Measurements from ENCODE around the gene ANKRD23.

Gene ANKRD23

DNA sequence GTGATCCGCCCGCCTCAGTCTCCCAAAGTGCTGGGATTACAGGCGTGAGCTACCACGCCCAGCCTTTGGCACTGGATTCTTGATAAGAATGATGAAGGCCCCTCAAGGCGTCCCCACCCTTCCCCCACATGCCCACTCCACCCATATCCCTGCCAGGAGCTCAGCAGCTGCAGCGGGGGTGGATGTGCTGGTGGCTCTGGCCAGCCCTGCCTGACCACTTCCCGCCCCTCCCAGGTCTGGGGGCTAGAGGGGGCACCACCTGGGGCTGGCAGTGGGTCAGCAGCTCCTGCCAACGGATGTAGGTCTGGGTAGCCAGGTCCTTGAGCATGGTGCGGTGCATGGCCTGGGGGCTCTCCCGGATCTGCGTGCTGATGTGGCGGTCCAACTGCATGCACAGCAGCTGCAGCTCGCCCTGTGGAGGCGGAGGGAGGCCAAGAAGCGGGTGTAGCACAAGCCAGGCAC lies 33.8 kb upstream of the ANKRD23 start:
- Histone ChIP-seq H3K27ac (ENCODE audit: low read length) (no peak overlapping the region), H3K9me3 (replicated peaks; ENCODE audit: insufficient read depth, low read length) (no peaks in the 10 kb centered on the region), H3K36me3 (replicated peaks; ENCODE audit: insufficient read depth, low read length) (no peaks in the 10 kb centered on the region), H3K9ac (ENCODE audit: low read length) (no peak overlapping the region), H3K4me3 (ENCODE audit: low read length) (no peak overlapping the region), H3K27me3 (replicated peaks; ENCODE audit: insufficient read depth, low read length) (peaks cover 29% of the 10 kb centered on the region; the same call in 1 of the 2 replicates), H3K79me2 (ENCODE audit: low read length) (no peaks in the 10 kb centered on the region), H3K4me2 (ENCODE audit: low read depth, low read length) (no peak overlapping the region), H3F3A (ENCODE audit: insufficient read depth, low read length) (no peaks in the 10 kb centered on the region), H2AFZ (ENCODE audit: low read length) (no peak overlapping the region), H4K20me1 (ENCODE audit: insufficient read depth, low read length) (no peaks in the 10 kb centered on the region), H3K4me1 (ENCODE audit: low read length) (no peaks in the 10 kb centered on the region), H3K9me2 (replicated peaks; ENCODE audit: insufficient read depth, low read length) (no peaks in the 10 kb centered on the region)
- TF ChIP-seq, protein P1, sequence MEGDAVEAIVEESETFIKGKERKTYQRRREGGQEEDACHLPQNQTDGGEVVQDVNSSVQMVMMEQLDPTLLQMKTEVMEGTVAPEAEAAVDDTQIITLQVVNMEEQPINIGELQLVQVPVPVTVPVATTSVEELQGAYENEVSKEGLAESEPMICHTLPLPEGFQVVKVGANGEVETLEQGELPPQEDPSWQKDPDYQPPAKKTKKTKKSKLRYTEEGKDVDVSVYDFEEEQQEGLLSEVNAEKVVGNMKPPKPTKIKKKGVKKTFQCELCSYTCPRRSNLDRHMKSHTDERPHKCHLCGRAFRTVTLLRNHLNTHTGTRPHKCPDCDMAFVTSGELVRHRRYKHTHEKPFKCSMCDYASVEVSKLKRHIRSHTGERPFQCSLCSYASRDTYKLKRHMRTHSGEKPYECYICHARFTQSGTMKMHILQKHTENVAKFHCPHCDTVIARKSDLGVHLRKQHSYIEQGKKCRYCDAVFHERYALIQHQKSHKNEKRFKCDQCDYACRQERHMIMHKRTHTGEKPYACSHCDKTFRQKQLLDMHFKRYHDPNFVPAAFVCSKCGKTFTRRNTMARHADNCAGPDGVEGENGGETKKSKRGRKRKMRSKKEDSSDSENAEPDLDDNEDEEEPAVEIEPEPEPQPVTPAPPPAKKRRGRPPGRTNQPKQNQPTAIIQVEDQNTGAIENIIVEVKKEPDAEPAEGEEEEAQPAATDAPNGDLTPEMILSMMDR (IDR thresholded peaks at IDR 0.05; ENCODE audit: low read length): no peak
- TF ChIP-seq EZH2 (optimal IDR thresholded peaks at IDR 0.05; ENCODE audit: low read depth, low read length) (no peak), EZH2phosphoT487 (IDR thresholded peaks at IDR 0.05; ENCODE audit: low read length) (no peak)
- no peak for DNase-seq

DNA sequence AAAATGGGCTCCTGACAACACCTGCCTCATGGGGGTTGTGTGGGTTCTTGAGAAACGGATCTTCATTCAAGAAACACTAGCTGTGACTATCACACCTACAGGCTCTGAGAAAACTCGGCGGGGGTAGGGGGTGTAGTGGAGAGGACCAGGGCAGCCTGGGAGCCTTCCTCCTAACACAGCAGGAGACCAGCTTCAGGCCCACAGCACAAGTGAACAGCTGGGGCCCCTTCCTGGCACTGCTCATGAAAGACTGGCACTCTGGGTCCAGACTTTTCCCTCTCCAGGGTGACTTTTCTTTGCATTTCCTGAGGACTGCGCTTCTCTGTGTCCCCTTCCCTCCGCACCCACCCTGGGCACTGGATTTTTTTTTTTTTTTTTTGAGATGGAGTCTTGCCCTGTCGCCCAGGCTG lies 33.2 kb upstream of the ANKRD23 start:
- no peak overlapping the region for H3K9ac ChIP-seq (ENCODE audit: low read length)
- no peaks in the 10 kb centered on the region for H3K36me3 ChIP-seq (replicated peaks; ENCODE audit: insufficient read depth, low read length)
- no peak overlapping the region for H3K4me2 ChIP-seq (ENCODE audit: low read depth, low read length)
- TF ChIP-seq, protein P1 (IDR thresholded peaks at IDR 0.05; ENCODE audit: low read length): no peak
- TF ChIP-seq EZH2phosphoT487 (IDR thresholded peaks at IDR 0.05; ENCODE audit: low read length): no peak
- no peak for TF ChIP-seq EZH2 (optimal IDR thresholded peaks at IDR 0.05; ENCODE audit: low read depth, low read length)
- H2AFZ ChIP-seq (ENCODE audit: low read length): no peak overlapping the region
- H4K20me1 ChIP-seq (ENCODE audit: insufficient read depth, low read length): no peaks in the 10 kb centered on the region
- H3K4me3 ChIP-seq (ENCODE audit: low read length): no peak overlapping the region
- H3K27ac ChIP-seq (ENCODE audit: low read length): no peak overlapping the region
- no peaks in the 10 kb centered on the region for H3K9me3 ChIP-seq (replicated peaks; ENCODE audit: insufficient read depth, low read length)
- no peaks in the 10 kb centered on the region for H3K9me2 ChIP-seq (replicated peaks; ENCODE audit: insufficient read depth, low read length)
- H3K4me1 ChIP-seq (ENCODE audit: low read length): no peaks in the 10 kb centered on the region
- no peaks in the 10 kb centered on the region for H3F3A ChIP-seq (ENCODE audit: insufficient read depth, low read length)
- peaks cover 29% of the 10 kb centered on the region; the same call in 1 of the 2 replicates for H3K27me3 ChIP-seq (replicated peaks; ENCODE audit: insufficient read depth, low read length)
- no peak for DNase-seq
- H3K79me2 ChIP-seq (ENCODE audit: low read length): no peaks in the 10 kb centered on the region

DNA sequence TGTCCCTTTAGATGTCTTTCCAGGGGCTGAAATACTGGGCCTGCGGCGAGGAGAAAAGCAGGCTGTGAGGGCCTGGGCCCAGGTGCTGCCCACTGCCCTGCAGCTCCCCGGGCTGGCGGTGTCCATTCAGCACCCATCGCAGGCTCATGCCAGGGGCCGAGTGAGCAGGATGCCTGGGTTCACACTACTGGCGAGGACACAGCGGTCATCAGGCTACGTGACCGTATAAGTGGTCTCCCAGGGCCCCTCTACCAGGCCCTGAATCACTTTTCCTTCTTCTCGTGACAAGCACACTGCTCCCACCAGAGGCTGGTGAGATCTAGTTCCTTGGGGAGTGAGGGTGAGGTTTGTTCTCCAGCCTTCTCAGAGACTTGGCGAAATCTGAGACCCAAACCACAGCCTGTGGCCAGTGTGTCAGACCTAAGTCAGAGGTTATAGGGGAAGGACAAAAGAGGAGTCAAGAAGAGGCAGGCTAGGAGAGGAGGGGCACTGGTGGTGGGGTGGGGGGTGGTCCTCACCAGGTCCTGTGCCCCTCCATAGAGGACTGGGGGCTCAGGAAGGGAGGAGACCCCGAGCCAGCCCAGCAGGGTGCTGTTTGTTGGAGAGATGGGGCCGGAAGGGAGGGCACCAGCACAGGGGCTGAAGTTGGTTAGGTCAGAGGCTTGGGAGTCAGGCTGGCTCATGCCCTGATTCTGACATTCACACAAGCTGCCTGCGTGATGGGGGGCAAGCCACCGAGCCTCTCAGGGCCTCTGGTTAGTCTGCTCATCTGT lies 32.6 kb upstream of the ANKRD23 start:
- Histone ChIP-seq H3K4me3 (ENCODE audit: low read length) (no peak overlapping the region), H3K36me3 (replicated peaks; ENCODE audit: insufficient read depth, low read length) (no peaks in the 10 kb centered on the region), H3K27ac (ENCODE audit: low read length) (no peak overlapping the region), H3K79me2 (ENCODE audit: low read length) (no peaks in the 10 kb centered on the region), H3K9me3 (replicated peaks; ENCODE audit: insufficient read depth, low read length) (no peaks in the 10 kb centered on the region), H2AFZ (ENCODE audit: low read length) (no peak overlapping the region), H3K9ac (ENCODE audit: low read length) (no peak overlapping the region), H3K9me2 (replicated peaks; ENCODE audit: insufficient read depth, low read length) (no peaks in the 10 kb centered on the region), H3F3A (ENCODE audit: insufficient read depth, low read length) (no peaks in the 10 kb centered on the region), H3K4me2 (ENCODE audit: low read depth, low read length) (no peak overlapping the region), H4K20me1 (ENCODE audit: insufficient read depth, low read length) (no peaks in the 10 kb centered on the region), H3K4me1 (ENCODE audit: low read length) (no peaks in the 10 kb centered on the region), H3K27me3 (replicated peaks; ENCODE audit: insufficient read depth, low read length) (peaks cover 27% of the 10 kb centered on the region; the same call in 1 of the 2 replicates)
- DNase-seq: no peak
- TF ChIP-seq EZH2 (optimal IDR thresholded peaks at IDR 0.05; ENCODE audit: low read depth, low read length) (no peak), EZH2phosphoT487 (IDR thresholded peaks at IDR 0.05; ENCODE audit: low read length) (no peak)
- TF ChIP-seq, protein P1 (IDR thresholded peaks at IDR 0.05; ENCODE audit: low read length): no peak
